GM12875 (cell line): ENCODE results near the gene CLDN9.
A peak's percentile ranks its signal among the peaks of the same experiment; 100 is the strongest.

Experiments
- H3K4me3 ChIP-seq: one replicate; pipeline ENCODE4 v1.5.1; 2011; ENCODE audit warnings: low read depth, low read length, control low read depth
- CTCF ChIP-seq: IDR thresholded peaks from 2 replicates; pipeline ENCODE4 v1.5.1; 2011; ENCODE audit warnings: low read depth, mild to moderate bottlenecking, control low read depth, inconsistent platforms, low read length, moderate library complexity, borderline replicate concordance; ENCODE audit not compliant: insufficient read depth

CLDN9 gene

GRCh38 chr16:2981899-2982250, 30.8 kb upstream of the CLDN9 start:
- no peak for TF ChIP-seq CTCF
- no peak overlapping the region for H3K4me3 ChIP-seq

DNA sequence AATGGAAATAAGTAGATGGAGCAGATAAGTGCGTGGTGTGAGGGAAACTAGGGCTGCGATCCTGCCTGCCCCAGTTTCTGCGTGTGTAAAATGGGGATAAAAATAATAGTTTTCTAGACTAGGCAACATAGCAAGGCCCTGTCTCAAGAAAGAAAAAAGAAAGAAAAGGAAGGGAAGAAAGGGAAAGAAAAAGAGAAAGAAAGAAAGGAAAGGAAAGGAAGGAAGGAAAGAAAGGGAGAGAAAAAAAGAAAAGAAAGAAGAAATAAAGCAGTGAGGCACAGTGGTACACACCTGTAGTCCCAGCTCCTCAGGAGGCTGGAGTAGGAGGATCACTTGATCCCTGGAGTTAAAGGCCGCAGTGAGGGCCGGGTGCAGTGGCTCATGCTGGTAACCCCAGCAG, 30.3 kb upstream of the CLDN9 start:
- no peak overlapping the region for H3K4me3 ChIP-seq
- TF ChIP-seq CTCF: no peak

- peak overlapping the region; percentile 38 for H3K4me3 ChIP-seq
- peak; percentile 96 for TF ChIP-seq CTCF
Measured at GRCh38 chr16:2983706-2984136, 29.0 kb upstream of the CLDN9 start.

DNA sequence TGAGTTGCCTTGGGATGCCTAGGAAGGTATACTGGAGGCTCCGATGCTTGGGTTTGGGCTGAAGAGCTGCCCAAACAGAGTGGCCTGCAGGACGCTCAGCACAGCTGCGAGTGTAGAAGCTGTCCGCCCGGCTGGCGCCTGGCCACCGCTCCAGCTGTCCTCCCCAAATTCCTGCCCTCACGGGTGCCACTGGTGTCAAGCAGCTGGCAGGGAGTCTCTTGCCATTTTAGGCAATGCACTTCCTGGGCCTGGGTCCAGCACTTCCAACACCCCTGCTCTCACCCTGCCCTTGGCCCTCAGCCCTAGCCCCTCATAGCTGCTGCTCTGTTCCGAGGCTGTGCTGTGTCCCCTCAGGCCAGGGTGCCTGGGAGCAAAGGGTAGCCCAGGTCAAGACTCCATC, 27.3 kb upstream of the CLDN9 start:
- no peak overlapping the region for H3K4me3 ChIP-seq
- no peak for TF ChIP-seq CTCF

- TF ChIP-seq CTCF: no peak
- H3K4me3 ChIP-seq: no peak overlapping the region
Measured at GRCh38 chr16:2985893-2986355, 26.8 kb upstream of the CLDN9 start.

- H3K4me3 ChIP-seq: no peak overlapping the region
- TF ChIP-seq CTCF: no peak
Measured at GRCh38 chr16:2986623-2987188, 26.0 kb upstream of the CLDN9 start.

GRCh38 chr16:2987286-2987685, 25.4 kb upstream of the CLDN9 start:
- H3K4me3 ChIP-seq: no peak overlapping the region
- no peak for TF ChIP-seq CTCF
